Measurements from ENCODE around the gene SYF2.

SYF2 gene

DNA sequence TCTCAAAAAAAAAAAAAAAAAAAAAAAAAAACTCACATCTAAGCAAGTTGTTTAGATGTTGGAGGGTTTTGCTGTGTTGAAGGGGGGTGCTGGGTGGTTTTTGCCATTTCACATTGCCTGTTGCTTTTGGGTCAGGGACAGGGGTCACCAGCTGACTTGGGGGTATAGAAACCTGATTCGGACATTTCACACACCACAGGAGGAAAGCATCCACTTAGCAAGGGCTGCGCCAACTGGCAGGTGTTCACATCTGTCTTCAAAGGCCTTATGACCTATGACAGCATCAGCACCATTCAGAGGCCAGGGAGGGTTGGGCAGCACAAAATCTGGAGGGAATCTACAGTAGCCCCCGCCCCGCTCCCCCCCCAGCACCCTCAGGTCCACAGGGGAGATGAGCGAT is 45.2 kb downstream of the SYF2 start:
- TF ChIP-seq, protein P1, sequence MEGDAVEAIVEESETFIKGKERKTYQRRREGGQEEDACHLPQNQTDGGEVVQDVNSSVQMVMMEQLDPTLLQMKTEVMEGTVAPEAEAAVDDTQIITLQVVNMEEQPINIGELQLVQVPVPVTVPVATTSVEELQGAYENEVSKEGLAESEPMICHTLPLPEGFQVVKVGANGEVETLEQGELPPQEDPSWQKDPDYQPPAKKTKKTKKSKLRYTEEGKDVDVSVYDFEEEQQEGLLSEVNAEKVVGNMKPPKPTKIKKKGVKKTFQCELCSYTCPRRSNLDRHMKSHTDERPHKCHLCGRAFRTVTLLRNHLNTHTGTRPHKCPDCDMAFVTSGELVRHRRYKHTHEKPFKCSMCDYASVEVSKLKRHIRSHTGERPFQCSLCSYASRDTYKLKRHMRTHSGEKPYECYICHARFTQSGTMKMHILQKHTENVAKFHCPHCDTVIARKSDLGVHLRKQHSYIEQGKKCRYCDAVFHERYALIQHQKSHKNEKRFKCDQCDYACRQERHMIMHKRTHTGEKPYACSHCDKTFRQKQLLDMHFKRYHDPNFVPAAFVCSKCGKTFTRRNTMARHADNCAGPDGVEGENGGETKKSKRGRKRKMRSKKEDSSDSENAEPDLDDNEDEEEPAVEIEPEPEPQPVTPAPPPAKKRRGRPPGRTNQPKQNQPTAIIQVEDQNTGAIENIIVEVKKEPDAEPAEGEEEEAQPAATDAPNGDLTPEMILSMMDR (IDR thresholded peaks at IDR 0.05; ENCODE audit: control insufficient read depth, insufficient read depth, low read depth, low read length, missing control alignments) = no peak
- DNase-seq (ENCODE audit: low read depth) = no peak
- H3K4me3 ChIP-seq (ENCODE audit: control insufficient read depth, low read depth, low read length) = no peak overlapping the region

DNA sequence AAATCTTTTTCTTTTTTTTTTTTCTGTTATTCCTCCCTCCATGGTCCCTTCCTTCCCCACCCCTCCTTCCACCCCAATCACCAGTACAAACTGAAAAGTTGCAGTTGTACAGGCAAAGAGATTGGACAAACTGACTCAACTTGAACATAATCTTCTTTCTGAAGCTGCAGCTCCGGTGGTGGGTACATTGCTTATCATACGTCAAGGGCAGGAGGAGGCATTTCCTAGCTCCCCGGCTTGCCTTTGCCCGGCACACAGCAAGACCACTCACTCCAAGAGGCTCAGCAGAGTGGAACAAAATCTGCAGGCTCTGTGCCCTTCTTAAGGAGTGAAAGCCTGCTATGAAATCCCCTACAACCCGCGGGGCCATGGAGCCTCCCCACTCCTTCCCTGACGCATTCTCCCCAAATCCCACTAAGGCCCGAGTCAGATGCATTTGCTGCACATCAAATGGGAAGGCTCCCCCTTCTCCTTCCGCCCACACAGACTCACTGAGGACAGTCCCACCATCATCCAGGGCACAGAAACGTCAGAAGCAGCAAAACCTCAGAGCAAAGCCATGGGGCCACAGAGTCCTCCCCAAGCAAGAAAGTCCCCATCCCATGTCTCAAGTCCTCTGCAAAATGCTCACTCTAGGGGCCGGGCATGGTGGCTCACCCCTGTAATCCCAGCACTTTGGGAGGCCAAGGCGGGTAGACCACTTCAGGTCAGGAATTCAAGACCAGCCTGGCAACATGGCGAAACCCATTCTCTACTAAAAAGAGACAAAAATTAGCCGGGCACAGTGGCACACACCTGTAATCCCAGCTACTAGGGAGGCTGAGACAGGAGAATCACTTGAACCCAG is 45.9 kb downstream of the SYF2 start:
- TF ChIP-seq, protein P1 (IDR thresholded peaks at IDR 0.05; ENCODE audit: control insufficient read depth, insufficient read depth, low read depth, low read length, missing control alignments) = no peak
- no peak for DNase-seq (ENCODE audit: low read depth)
- H3K4me3 ChIP-seq (ENCODE audit: control insufficient read depth, low read depth, low read length) = no peak overlapping the region

DNA sequence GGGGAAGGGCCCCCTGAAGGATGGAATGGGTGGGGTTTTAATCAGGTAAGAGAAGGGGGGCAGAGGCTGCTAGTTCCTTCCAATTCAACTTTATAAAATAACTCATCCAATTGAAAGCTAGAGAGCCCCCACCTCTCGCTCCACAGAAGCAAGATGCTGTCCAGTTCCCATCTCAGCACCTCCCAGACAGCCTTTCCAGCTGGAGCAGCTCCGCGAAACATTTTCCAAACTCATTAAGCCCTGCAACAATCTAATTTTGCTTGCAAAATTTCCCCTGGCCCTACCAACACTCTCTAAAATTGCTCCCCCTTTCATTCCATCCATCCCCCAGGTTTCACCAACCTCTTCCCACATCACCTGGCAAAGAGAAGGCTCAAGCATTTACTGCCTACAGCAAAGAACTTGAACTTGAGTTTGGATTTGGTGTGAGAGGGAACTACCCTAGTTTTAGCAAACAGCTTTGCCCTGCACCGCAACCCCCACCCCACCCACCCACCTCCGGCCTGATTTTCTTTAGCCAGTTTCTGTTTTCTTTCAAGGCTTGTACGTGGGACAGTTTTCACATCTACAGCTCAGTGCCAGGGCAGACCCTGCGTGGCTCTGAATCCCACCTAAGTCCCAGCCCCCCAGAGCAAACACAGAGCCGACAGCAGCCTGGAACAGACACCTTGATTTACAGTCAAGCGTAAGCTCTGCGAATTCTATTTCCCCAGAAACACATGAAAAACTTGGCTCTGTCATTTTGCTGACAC is 46.7 kb downstream of the SYF2 start:
- no peak overlapping the region for H3K4me3 ChIP-seq (ENCODE audit: control insufficient read depth, low read depth, low read length)
- TF ChIP-seq, protein P1 (IDR thresholded peaks at IDR 0.05; ENCODE audit: control insufficient read depth, insufficient read depth, low read depth, low read length, missing control alignments) = no peak
- DNase-seq (ENCODE audit: low read depth) = no peak

DNA sequence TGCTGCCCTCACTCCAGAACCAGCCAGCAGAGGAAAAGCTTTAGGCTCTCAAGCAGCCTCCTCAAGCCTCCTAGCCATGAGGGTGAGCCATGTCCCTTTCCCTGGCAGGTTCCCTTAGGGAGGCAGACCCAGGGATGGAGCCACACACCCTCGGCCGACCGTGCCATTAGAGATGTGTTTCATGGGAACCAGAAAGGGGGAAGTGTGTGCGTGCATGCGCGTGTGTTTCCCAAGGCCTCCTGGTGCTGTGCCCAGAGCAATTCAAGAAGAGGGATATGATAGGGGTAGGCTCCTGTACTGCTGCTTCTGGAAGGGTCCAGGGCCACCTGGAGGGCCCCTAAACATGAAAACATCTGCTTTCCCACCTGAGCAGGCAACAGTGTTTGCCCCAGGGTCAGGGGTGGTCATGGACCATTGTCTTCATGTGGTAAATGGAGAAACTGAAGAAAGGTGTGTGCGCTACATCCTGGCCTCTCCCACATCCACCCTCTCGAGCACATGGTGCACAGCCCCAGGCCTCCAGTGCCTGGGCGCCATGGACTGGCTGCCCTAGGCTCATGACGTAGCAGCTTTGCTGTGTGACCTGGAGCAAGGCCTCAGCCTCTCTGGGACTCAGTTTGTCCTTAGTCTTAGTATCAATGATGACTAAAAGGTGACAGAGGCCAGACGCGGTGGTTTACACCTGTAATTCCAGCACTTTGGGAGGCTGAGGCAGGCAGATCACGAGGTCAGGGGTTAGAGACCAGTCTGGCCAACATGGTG is 48.1 kb downstream of the SYF2 start:
- H3K4me3 ChIP-seq (ENCODE audit: control insufficient read depth, low read depth, low read length) = no peak overlapping the region
- DNase-seq (ENCODE audit: low read depth) = no peak
- TF ChIP-seq, protein P1 (IDR thresholded peaks at IDR 0.05; ENCODE audit: control insufficient read depth, insufficient read depth, low read depth, low read length, missing control alignments) = no peak

DNA sequence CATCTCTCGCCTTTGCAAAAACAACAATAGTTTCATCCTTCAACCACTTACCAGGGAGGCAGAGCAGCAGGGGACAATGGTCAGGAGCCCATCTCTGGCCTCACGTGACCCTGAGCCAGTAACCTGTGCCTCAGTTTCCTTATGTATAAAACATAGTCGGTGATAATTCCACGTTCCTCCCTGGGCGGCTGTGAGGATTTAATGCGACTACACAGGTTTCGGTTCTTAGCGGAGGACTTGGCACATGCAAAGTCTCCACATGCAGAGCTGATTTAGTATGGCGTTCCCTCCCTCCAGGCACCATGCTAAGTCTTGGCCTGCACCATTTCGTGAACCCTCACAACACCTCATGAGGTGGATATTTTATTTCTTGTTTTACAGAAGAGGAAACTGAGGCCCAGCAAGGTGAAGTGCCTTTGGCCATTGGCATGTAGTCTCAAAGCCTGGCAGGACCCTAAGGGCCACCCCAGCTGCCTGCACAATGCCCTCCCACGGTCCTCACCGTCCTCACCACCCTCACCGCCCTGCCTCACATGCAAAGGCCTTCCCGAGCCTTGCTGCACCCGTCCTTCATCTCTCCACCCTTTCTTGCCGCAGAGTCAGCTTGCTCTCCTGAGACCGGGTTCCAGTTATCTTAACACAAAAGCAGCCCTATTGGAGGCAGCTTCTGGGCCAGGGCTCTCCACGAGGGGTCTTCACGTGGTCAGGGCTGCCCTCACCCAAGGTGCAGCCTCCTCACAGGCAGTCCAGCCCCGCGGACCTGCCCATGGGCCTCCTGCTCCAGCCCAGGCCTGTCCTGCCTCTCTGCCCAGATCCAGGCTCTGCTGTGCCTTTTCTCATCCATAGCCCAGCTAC is 48.9 kb downstream of the SYF2 start:
- no peak for DNase-seq (ENCODE audit: low read depth)
- TF ChIP-seq, protein P1 (IDR thresholded peaks at IDR 0.05; ENCODE audit: control insufficient read depth, insufficient read depth, low read depth, low read length, missing control alignments) = no peak

More for the DNA sequence above, 48.9 kb downstream of the SYF2 start:
- H3K4me3 ChIP-seq (ENCODE audit: control insufficient read depth, low read depth, low read length) = no peak overlapping the region

All from AG09309 (cell line).